HG02759 (cell line): Measurements from ENCODE around the gene MBOAT7.
"Not testable (repeated sequence)": the region's sequence is repeated elsewhere in the genome, so short reads cannot be mapped to it uniquely, and the experiment has no call there.

Experiments used
- ATAC-seq: cut with Tn5 transposase; IDR thresholded peaks from one replicate; pipeline ENCODE4 v1.9.1; 2021; ENCODE audit warnings: mild to moderate bottlenecking, moderate library complexity; ENCODE audit not compliant: unreplicated experiment

The MBOAT7 gene

GRCh38 chr19:54189735-54190502, 539 bp upstream of the MBOAT7 start:
- peak; percentile 51 for ATAC-seq

GRCh38 chr19:54188215-54188871, 1.0 kb downstream of the MBOAT7 start:
- ATAC-seq: no peak

GRCh38 chr19:54186934-54187381, 2.4 kb downstream of the MBOAT7 start:
- no peak for ATAC-seq

- no peak for ATAC-seq
These were observed 3.0 kb downstream of the MBOAT7 start for GRCh38 chr19:54186351-54186750.

GRCh38 chr19:54183431-54183830, 5.9 kb downstream of the MBOAT7 start:
- ATAC-seq: no peak

- not testable (repeated sequence) for ATAC-seq
These were observed 7.5 kb downstream of the MBOAT7 start for GRCh38 chr19:54181894-54182293.

- no peak for ATAC-seq
These were observed 8.7 kb downstream of the MBOAT7 start for GRCh38 chr19:54180691-54181091.

GRCh38 chr19:54179921-54180461, 9.4 kb downstream of the MBOAT7 start:
- ATAC-seq: no peak

GRCh38 chr19:54179262-54179852, 10.0 kb downstream of the MBOAT7 start:
- ATAC-seq: no peak

GRCh38 chr19:54178581-54179261, 10.7 kb downstream of the MBOAT7 start:
- ATAC-seq: no peak

GRCh38 chr19:54173951-54174834, 15.2 kb downstream of the MBOAT7 start:
- no peak for ATAC-seq

GRCh38 chr19:54173359-54173699, 16.1 kb downstream of the MBOAT7 start:
- no peak for ATAC-seq

- ATAC-seq: no peak
These were observed 16.7 kb downstream of the MBOAT7 start, which contains the start of gene TMC4 for GRCh38 chr19:54172471-54173358. Gene TMC4, minus strand, starts transcription at chr19:54173160. Its CDS starts 43 bp downstream, at chr19:54173117.

- not testable (repeated sequence) for ATAC-seq
These were observed 17.5 kb downstream of the MBOAT7 start for GRCh38 chr19:54171736-54172431.

- ATAC-seq: no peak
These were observed 20.1 kb downstream of the MBOAT7 start for GRCh38 chr19:54169149-54169740.

- peak; percentile 70 for ATAC-seq
These were observed 21.0 kb downstream of the MBOAT7 start for GRCh38 chr19:54168174-54168917.

- ATAC-seq: no peak
These were observed 24.2 kb downstream of the MBOAT7 start for GRCh38 chr19:54165222-54165621.
